ENCODE measurements around the gene CNIH4. TPM values are rescaled to one million over a fixed set of nuclear protein-coding genes. Genes with fewer than 3 reads are reported as not detected.

The CNIH4 gene
- total and polyA plus RNA-seq, 12 donors, result 24.4 to 86.7 (median 29.2) TPM

- DNase-seq (no peak), ATAC-seq (no peak)
- H3K9me3 ChIP-seq, result no peaks in the 10 kb centered on the region
- no peaks in the 10 kb centered on the region for H3K36me3 ChIP-seq
- no peaks in the 10 kb centered on the region for H3K27me3 ChIP-seq
- intact Hi-C loops (cut with DNase I), result no loop called here
- TF ChIP-seq CTCF (IDR thresholded peaks at IDR 0.05), result no peak
- peaks cover 7 to 22% (median 13%) of the 10 kb centered on the region in 9 donors for H3K4me1 ChIP-seq
- no peak overlapping the region for H3K27ac ChIP-seq
- no peak overlapping the region for H3K4me3 ChIP-seq
- WGBS, 2 donors, result 78 to 80% methylated on average over 5 of the region's 5 CpGs
Measured at GRCh38 chr1:224353975-224354925, 2.4 kb upstream of the CNIH4 start.

- Histone ChIP-seq H3K27me3 (no peaks in the 10 kb centered on the region), H3K4me3 (peak overlapping the region; percentile 65 to 99 (median 93)), H3K36me3 (peaks cover 0 to 9% (median 0%) of the 10 kb centered on the region in 9 donors), H3K27ac (peak overlapping the region in 9 of 10 donors; percentile 87 to 95 (median 93)), H3K9me3 (no peaks in the 10 kb centered on the region), H3K4me1 (peaks cover 7 to 37% (median 13%) of the 10 kb centered on the region in 9 donors)
- WGBS, 2 donors, result 28 to 31% methylated on average over 9 of the region's 9 CpGs
- ATAC-seq (no peak), DNase-seq (no peak)
- intact Hi-C loops (cut with DNase I), result no loop called here
- no peak for TF ChIP-seq CTCF (IDR thresholded peaks at IDR 0.05)
Measured at GRCh38 chr1:224357626-224358124, 996 bp downstream of the CNIH4 start.

- TF ChIP-seq CTCF (IDR thresholded peaks at IDR 0.05), result no peak
Measured at GRCh38 chr1:224358237-224358636, 1.6 kb downstream of the CNIH4 start.

GRCh38 chr1:224359207-224359606 is 2.5 kb downstream of the CNIH4 start:
- Histone ChIP-seq H3K4me1 (peaks cover 7 to 37% (median 13%) of the 10 kb centered on the region in 9 donors), H3K27me3 (no peaks in the 10 kb centered on the region), H3K9me3 (no peaks in the 10 kb centered on the region), H3K36me3 (peaks cover 0 to 20% (median 0%) of the 10 kb centered on the region in 9 donors), H3K27ac (no peak overlapping the region), H3K4me3 (no peak overlapping the region)
- no peak for DNase-seq
- WGBS, 2 donors, result 82 to 83% methylated on average over 3 of the region's 3 CpGs
- TF ChIP-seq CTCF (IDR thresholded peaks at IDR 0.05), result no peak
- ATAC-seq, result no peak
- intact Hi-C loops (cut with DNase I), result no loop called here

More at GRCh38 chr1:224358237-224358636, 1.6 kb downstream of the CNIH4 start:
- peaks cover 7 to 37% (median 13%) of the 10 kb centered on the region in 9 donors for H3K4me1 ChIP-seq
- DNase-seq (no peak), ATAC-seq (no peak)
- peak overlapping the region in 4 of 10 donors; percentile 67 to 99 (median 96) for H3K4me3 ChIP-seq
- H3K27ac ChIP-seq, result peak overlapping the region in 1 of 10 donors; percentile 95
- intact Hi-C loops (cut with DNase I), result no loop called here
- H3K9me3 ChIP-seq, result no peaks in the 10 kb centered on the region
- 64 to 71% methylated on average over 4 of the region's 4 CpGs for WGBS, 2 donors
- H3K27me3 ChIP-seq, result no peaks in the 10 kb centered on the region
- peaks cover 0 to 12% (median 0%) of the 10 kb centered on the region in 9 donors for H3K36me3 ChIP-seq
